SK-N-MC (cell line): ENCODE measurements around the gene CAVIN3.

Experiments
- EZH2 ChIP-seq: fragments of 200-600 bp; sonication (generic); IDR thresholded peaks from one replicate; pipeline ENCODE4 v1.6.1; 2017; ENCODE audit warnings: antibody characterized with exemption
- POLR2AphosphoS5 ChIP-seq: IDR thresholded peaks from 2 replicates; pipeline ENCODE4 v1.6.1; 2012; ENCODE audit warnings: mild to moderate bottlenecking, low read depth, low read length, borderline replicate concordance

DNA sequence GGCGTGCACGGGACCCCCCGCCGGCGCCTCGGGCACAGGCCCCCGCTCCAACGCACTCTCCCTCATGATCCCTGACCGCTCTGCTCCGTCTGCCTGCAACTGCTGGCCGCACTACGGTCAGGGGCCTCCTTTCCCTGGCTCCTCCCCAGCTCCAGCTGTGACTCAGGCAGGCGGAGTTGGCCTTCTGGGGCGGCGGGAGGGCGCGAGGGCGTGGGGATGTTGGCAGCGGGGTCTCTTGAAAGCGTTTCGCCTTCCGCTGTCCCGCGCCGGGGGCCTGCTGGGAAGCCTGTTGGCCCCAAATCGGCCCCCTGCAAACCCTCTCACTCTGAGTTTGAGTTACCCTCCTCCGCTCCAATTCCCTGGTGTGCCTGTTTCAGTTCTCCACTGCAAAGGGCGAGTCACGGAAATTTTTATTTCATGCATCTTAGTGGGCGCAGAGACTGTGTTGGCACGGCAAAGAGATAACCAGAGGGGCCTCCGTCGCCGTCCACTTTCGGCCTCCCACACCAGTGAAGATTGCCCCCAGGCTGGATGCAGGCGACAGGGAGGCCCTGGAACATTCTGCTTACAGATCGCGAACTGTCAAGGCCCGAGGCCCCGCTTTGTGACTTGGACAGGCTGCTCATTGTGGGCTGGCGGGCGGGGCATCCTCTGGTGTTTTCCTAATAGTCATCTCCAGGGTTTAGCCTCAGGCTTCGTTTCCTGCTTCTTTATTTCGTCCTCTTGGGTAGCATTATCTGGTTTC lies at the start of gene CAVIN3:
- TF ChIP-seq POLR2AphosphoS5 (no peak), EZH2 (no peak)
